ENCODE data around the gene CDC6.

DNA sequence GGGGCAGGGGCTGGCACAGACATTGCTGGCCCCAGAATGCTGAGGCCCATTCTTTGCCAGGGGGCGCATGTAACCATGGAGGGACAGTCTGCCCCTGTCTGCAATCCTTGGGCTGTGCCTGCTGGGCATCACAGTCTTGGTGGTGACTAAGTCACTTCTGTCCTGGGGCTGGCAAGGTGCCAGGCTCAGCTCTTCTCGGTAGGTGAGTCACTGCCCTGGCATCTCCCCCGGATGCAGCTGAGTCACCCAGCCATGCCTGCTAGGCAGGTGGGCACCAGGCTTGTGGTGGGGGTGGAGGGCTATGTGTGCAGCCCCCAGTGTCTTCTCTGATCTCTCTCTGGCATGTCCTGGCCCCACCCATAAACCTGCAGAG lies 26.9 kb downstream of the CDC6 start:
- TF ChIP-seq POLR2AphosphoS5 (IDR thresholded peaks at IDR 0.05; ENCODE audit: low read depth, low read length) (no peak), POLR2A (IDR thresholded peaks at IDR 0.05; ENCODE audit: low read depth, low read length) (no peak)
